Measurements from ENCODE around the gene RPL36A.

Gene RPL36A

GRCh38 chrX:101393530-101394305 is 2.9 kb downstream of the RPL36A start:
- DNase-seq: no peak

- no peak for DNase-seq
Measured at GRCh38 chrX:101394372-101394771, 3.6 kb downstream of the RPL36A start.

DNA sequence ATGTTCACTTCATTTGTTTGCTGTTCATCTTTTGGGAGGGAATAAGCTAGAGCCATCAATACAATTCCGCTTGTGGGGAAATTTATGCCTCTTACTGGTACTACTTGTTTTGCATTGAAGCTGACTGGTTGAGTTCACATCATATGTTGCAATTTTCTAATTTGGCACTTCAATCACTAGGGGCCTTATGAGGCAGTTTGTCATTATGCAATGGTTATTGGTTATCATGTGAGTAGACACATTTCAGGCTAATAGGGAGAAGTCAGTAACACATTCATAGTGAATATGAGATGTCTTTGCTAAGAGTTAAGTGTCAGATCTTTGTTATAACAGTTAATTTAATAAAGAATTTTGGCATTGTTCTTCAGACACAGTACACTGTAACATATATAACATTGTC is 5.0 kb downstream of the RPL36A start:
- DNase-seq: no peak

- DNase-seq: no peak
Measured at GRCh38 chrX:101397779-101398178, 7.0 kb downstream of the RPL36A start.

DNA sequence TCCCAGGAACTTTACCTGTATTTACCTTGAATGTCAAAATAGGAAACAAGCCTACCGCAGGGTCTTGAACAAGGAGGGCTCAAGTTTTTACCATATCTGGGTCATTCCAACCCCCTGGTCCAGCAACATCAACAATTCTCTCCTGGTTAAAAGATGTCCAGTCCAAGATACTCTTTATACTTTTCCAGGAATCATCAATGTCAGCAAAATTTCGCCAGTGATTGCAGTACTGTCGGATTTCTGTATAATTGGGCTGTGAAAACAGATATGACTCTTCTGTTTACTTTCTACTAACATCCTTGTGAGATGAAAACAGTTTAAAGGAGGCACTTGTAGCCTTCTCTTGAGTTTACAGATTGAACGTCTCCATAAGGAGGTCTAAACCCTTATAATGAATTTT is 7.9 kb downstream of the RPL36A start:
- DNase-seq: no peak

- no peak for DNase-seq
Measured at GRCh38 chrX:101399825-101400224, 9.0 kb downstream of the RPL36A start.

DNA sequence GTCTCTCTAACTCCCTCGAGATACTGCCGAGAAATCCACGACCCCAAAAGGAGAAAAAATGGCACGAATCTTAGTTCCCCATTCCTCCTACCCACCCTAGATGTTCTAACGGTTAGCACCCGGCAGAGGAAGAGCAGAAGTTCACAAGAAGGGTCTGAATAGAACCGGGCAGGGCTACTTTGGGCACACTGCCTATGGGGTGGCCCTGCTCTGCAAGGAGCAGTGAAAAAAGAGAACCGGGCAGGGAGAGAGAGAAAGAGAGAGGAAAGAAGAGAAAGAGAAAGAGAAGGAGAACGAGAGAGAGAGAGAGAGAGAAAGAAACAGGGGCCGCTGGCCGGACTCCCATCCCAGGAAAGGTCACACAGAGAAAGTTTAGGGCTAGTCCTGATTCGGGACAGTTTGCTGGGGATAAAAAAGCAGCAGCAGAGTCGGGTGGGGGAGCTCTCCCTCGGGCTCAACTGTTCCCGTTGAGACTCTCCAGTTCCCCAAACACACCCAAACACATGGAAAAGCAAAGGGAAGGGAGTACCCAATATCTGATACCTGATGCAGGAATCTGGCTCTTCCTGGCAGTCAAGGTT is 16.4 kb downstream of the RPL36A start:
- peak; percentile 20 for DNase-seq

DNA sequence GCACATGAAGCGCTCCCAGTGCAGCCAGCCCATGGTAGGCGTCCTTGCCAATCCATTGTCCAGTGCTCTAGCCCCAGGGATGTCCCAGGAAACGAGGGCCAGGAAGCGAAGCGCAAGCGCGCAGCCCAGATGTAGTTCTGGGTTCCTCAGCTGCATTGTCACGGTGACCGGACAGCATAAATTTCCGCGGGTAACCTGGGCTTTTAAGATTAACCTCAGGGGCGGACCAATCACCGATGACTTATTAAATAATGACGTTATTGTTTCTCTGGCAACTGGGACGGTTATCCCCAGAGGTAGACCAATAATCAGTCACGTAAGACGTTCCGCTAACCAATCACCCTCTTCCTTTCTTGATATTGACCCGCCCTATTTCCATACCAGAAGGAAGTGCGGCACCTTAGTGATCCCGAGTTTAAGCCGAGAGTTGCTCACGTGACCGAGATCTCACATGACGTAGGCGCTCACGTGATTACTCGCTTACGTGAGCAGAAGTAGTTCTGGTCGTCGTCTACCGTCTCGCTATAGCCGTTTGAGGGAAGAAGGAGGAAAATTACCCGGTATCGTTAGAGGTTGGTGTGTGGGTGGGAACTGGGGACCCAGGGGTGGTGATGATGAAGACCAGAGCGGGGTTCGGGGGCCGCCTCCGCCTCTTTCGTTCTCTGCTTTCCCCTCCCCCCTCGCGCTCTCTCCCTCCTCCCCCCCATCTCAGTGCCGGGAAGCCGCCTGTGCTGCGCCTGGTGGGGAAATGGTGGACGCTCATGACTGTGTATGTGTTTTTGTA is 17.1 kb downstream of the RPL36A start, which contains the start of the genes GLA and HNRNPH2:
TSS of gene GLA (minus strand) at position 178 of the 784 bp plus-strand sequence. CDS start at position 156, 22 bp downstream.
TSS of gene HNRNPH2 (plus strand) at position 475 of the 784 bp plus-strand sequence. CDS start 3,767 bp downstream, outside the sequence.
- DNase-seq: peak; percentile 93

DNA sequence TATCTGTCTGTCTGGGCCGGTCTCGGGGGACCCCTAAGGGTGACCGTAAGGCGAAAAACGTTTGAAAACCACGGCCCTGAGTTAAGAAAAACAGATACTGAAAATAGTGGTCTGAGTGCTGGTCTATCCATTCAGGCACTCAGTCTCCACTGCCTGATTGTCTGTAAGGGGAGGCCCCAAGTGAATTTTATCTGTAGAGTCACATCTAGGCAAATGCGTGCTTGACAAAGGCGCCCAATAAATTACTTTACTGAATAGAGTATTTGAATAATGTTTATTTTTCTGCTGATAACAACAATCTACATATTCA is 17.7 kb downstream of the RPL36A start:
- no peak for DNase-seq

DNA sequence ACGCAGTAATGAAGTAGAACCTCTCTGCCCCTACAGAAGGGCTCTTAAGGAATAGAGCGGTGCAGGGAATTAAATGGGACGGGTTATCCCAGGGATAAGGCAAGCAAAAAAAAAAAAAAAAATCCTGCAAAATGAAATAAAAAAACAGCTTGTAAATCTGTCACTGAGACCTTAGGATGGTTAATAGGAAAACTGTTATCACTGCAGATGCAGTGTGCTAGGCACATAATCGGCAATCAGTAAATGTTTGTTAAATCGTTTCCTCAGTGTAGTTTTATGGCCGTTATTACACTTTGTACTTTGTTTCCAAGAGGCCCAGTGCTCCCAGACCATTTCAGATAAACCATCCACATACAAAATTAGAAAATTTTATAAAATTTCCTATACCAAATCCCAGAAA is 18.2 kb downstream of the RPL36A start:
- no peak for DNase-seq

DNA sequence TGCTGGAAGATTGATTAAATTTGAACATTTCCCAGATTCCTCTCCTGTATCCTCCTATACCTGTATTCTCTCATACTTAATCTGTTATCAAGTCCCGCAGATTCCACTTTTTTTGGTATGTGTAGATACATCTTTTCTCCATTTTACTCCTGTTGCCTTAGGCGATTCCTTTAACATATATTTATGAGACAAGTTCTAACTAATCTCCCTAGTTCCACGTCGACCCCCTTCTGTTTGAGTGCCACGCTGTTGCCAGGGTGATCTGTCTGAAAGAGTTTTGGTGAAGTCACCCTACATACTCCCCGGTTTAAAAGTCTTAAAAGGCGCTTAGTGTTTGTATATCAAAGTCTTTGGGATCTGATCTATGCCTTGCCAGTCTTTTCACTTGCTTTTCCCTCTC is 19.6 kb downstream of the RPL36A start:
- DNase-seq: no peak

DNA sequence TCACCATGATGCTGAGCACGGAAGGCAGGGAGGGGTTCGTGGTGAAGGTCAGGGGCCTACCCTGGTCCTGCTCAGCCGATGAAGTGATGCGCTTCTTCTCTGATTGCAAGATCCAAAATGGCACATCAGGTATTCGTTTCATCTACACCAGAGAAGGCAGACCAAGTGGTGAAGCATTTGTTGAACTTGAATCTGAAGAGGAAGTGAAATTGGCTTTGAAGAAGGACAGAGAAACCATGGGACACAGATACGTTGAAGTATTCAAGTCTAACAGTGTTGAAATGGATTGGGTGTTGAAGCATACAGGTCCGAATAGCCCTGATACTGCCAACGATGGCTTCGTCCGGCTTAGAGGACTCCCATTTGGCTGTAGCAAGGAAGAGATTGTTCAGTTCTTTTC is 21.2 kb downstream of the RPL36A start:
- DNase-seq: no peak

GRCh38 chrX:101415180-101416145 is 24.7 kb downstream of the RPL36A start:
- DNase-seq: no peak

DNA sequence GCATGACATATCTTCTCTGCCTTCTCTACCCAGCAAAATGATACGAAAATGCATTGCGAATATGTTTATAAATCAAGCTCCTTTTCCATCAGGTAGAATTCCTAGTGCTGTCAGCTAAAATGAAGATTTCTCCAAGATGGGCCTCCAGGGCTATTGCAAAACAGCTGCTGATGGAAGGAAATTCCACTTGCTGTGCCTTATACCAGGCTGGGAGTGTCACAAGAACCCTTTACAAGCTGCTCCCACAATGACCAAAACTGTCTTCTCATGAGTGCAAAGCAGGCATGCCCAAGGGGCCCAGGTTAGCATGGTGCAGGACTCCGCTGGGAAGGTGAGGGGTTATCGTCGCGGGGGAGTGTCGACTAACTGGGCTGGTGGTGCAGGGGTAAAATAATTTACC is 25.9 kb downstream of the RPL36A start:
- no peak for DNase-seq

- no peak for DNase-seq
Measured at GRCh38 chrX:101417190-101417589, 26.4 kb downstream of the RPL36A start.

- peak; percentile 79 for DNase-seq
Measured at GRCh38 chrX:101417981-101418841, 27.4 kb downstream of the RPL36A start.

GRCh38 chrX:101419489-101419888 is 28.7 kb downstream of the RPL36A start:
- DNase-seq: no peak

GRCh38 chrX:101427954-101428353 is 37.1 kb downstream of the RPL36A start:
- DNase-seq: no peak

- DNase-seq: no peak
Measured at GRCh38 chrX:101429934-101430333, 39.1 kb downstream of the RPL36A start.

GRCh38 chrX:101430457-101431078 is 39.8 kb downstream of the RPL36A start:
- DNase-seq: no peak

DNA sequence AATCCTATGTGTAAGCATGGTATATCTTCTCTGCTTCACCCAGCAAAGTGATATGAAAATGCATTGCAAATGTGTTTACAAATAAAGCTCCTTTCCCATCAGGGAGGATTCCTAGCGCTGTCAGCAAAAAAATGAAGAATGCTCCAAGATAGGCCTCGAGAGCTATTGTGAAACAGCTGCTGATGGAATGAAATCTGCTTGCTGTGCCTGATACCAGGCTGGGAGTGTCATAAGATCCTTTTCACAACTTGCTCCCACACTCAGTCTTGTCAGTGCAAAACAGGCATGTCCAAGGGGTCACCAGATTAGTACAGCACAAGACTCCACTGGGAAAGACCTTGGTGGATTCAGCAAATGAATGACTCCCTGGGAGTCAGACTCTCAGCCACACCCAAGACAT is 51.3 kb downstream of the RPL36A start:
- DNase-seq: no peak
